ENCODE data around the gene CCL15.

The CCL15 gene, protein sequence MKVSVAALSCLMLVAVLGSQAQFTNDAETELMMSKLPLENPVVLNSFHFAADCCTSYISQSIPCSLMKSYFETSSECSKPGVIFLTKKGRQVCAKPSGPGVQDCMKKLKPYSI

DNA sequence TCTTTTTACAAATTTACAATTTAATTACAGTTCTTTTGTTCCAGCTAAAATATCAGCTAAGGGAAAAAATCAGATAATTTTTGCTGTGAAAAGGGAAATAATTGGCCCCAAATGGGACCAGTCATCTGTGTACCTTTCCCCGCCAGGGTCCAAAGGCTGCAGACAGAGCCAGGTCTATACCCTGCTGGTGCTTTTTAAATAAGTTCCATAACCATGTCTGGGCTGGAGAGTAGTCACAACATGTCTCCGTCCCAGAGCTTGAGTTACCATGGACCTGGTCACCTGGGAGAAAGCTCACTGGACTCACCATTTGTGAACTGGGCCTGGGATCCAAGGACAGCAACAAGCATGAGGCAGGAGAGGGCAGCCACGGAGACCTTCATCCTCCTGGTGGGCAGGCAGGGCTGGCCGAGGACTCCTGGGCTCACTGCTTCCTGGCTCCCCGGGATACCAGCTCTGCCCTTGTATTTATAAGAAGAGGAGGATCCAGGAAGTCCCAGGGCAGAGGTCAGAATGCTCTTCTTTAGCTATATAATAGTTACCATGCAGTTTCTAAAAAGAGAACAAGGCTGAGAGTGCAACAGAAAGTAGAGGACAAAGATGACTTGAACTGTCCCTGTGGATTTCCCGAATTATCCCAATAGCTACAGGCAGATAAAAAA lies at the start of gene CCL15:
CCL15 (minus strand) TSS at position 444 of the 662 bp plus-strand sequence; CDS start at position 383, 61 bp downstream.
- no peak within 1 kb of the TSS for H3K27ac ChIP-seq (ENCODE audit: low read length)
- no CpG with 5 or more reads among the region's 6 CpGs for WGBS (ENCODE audit: insufficient coverage, insufficient read length)

DNA sequence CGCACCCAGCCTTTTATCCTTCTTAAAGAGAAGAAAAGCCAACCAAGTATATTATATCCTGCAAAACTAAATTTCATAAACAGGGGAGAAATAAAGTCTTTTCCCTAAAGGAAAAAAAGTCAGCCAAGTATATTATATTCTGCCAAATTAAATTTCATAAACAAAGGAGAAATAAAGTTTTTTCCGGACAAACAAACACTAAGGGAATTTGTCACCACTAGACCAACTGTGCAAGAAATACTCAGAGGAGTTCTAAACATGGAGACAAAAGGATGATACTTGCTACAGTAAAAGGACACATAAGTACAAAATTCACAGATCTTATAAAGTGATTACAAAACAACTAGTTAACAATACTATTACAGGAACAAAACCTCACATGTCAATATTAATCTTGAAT lies 48.3 kb upstream of the CCL15 start:
- no CpG with 5 or more reads among the region's 2 CpGs for WGBS (ENCODE audit: insufficient coverage, insufficient read length)
- Histone ChIP-seq H3K27ac (ENCODE audit: low read length) (no peak overlapping the region), H3K4me3 (ENCODE audit: low read length) (no peak overlapping the region), H3K36me3 (ENCODE audit: control insufficient read depth, insufficient read depth, low read length) (no peaks in the 10 kb centered on the region), H3K27me3 (ENCODE audit: control insufficient read depth, insufficient read depth, low read length) (no peaks in the 10 kb centered on the region), H3K4me1 (ENCODE audit: control insufficient read depth, insufficient read depth, low read length) (no peaks in the 10 kb centered on the region), H3K9me3 (ENCODE audit: control insufficient read depth, insufficient read depth, low read length) (no peaks in the 10 kb centered on the region)
- no peak for DNase-seq (ENCODE audit: low read depth, low spot score)

More for the DNA sequence above, at the start of gene CCL15:
- Histone ChIP-seq H3K4me3 (ENCODE audit: low read length) (no peak within 1 kb of the TSS), H3K9me3 (ENCODE audit: control insufficient read depth, insufficient read depth, low read length) (no peaks in the 10 kb centered on the region), H3K36me3 (ENCODE audit: control insufficient read depth, insufficient read depth, low read length) (no peaks in the 10 kb centered on the region), H3K27me3 (ENCODE audit: control insufficient read depth, insufficient read depth, low read length) (no peaks in the 10 kb centered on the region), H3K4me1 (ENCODE audit: control insufficient read depth, insufficient read depth, low read length) (peaks cover 1% of the 10 kb centered on the region; the same call in 1 of the 2 replicates)
- DNase-seq (ENCODE audit: low read depth, low spot score) = no peak

DNA sequence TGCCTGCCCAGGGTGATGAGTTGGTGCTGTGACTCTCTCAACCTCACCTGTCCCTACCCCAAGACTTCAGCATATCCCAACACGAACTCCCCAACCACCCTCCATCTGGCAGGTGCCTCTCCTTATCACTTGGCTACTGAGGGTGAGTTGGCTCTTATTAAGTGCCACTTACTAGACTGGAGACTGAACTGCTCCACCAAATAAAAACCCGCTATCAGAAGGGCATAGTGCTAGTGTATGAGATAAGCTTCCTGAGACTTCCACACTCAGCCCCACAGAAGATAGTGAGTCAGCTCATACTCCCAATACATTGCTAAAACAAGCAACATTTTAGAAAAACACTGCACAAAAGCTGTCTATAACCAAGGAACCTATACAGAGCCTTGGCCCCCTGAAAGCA lies 46.7 kb upstream of the CCL15 start:
- Histone ChIP-seq H3K27ac (ENCODE audit: low read length) (no peak overlapping the region), H3K27me3 (ENCODE audit: control insufficient read depth, insufficient read depth, low read length) (no peaks in the 10 kb centered on the region), H3K4me3 (ENCODE audit: low read length) (no peak overlapping the region), H3K36me3 (ENCODE audit: control insufficient read depth, insufficient read depth, low read length) (no peaks in the 10 kb centered on the region), H3K9me3 (ENCODE audit: control insufficient read depth, insufficient read depth, low read length) (no peaks in the 10 kb centered on the region), H3K4me1 (ENCODE audit: control insufficient read depth, insufficient read depth, low read length) (no peaks in the 10 kb centered on the region)
- no CpG with 5 or more reads among the region's 2 CpGs for WGBS (ENCODE audit: insufficient coverage, insufficient read length)
- DNase-seq (ENCODE audit: low read depth, low spot score) = no peak

DNA sequence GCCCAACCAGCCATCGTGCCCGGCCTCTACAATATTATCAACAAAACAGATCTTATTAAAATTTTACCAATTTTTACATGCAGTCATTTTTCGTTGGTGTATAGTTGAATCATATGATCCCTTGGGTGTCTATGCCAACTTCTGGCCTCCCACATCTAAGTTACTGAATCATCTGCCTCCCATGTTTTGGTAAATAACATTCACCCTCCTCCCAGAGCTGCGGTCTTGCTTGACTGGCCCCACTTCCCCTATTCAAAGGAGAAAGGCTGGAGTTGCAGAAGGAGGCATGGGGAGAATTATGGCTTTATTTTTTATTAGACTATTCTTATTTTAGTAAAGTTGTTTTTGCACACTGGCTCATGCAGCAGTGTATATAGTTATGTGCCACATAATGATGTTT lies 34.9 kb upstream of the CCL15 start:
- H3K27ac ChIP-seq (ENCODE audit: low read length) = no peak overlapping the region
- H3K4me1 ChIP-seq (ENCODE audit: control insufficient read depth, insufficient read depth, low read length) = no peaks in the 10 kb centered on the region
- no peak for DNase-seq (ENCODE audit: low read depth, low spot score)
- no CpG with 5 or more reads among the region's 4 CpGs for WGBS (ENCODE audit: insufficient coverage, insufficient read length)
- no peaks in the 10 kb centered on the region for H3K9me3 ChIP-seq (ENCODE audit: control insufficient read depth, insufficient read depth, low read length)
- no peaks in the 10 kb centered on the region for H3K27me3 ChIP-seq (ENCODE audit: control insufficient read depth, insufficient read depth, low read length)
- H3K36me3 ChIP-seq (ENCODE audit: control insufficient read depth, insufficient read depth, low read length) = no peaks in the 10 kb centered on the region
- no peak overlapping the region for H3K4me3 ChIP-seq (ENCODE audit: low read length)

DNA sequence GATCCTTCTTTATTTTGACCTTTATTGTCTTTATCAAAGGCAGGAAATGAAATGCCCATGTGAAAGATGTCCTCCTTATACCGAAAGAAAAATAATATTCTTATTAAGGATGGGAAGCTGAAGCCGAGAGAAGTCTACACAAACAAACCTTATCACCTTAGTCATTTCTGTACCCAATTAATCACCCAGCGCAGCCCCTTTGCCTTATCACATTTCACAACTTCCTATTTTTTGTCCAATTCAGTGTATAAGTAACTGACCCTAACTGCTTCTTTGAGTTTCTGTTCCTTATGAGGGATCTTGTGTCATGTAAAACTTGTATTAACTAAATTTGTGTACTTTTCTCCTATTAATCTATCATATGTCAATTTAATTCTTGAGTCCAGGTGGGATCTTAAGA lies 32.8 kb upstream of the CCL15 start:
- Histone ChIP-seq H3K9me3 (ENCODE audit: control insufficient read depth, insufficient read depth, low read length) (no peaks in the 10 kb centered on the region), H3K4me3 (ENCODE audit: low read length) (no peak overlapping the region), H3K36me3 (ENCODE audit: control insufficient read depth, insufficient read depth, low read length) (no peaks in the 10 kb centered on the region), H3K4me1 (ENCODE audit: control insufficient read depth, insufficient read depth, low read length) (no peaks in the 10 kb centered on the region), H3K27ac (ENCODE audit: low read length) (no peak overlapping the region), H3K27me3 (ENCODE audit: control insufficient read depth, insufficient read depth, low read length) (no peaks in the 10 kb centered on the region)
- DNase-seq (ENCODE audit: low read depth, low spot score) = no peak
- no CpG with 5 or more reads among the region's 3 CpGs for WGBS (ENCODE audit: insufficient coverage, insufficient read length)

DNA sequence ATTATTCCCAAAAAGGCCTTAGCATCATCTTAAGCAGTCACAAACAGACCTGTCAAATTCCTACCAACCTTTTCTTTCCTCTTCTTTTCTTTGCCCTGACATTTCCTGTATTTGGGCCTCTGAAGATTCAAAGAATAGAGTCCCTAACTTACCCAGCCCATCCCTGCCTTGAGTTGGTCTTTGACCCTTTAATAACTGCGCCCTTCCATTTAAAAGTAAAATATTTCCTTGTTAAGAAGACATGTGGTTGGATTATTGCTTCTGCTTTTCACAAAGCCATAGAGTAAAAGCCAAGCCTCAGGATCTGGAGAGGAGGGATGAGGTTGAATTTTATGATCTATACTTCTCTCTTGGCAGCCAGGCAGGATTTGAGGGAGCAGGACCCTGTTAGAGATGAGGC lies 29.6 kb upstream of the CCL15 start:
- H3K27me3 ChIP-seq (ENCODE audit: control insufficient read depth, insufficient read depth, low read length) = no peaks in the 10 kb centered on the region
- no peaks in the 10 kb centered on the region for H3K36me3 ChIP-seq (ENCODE audit: control insufficient read depth, insufficient read depth, low read length)
- H3K4me3 ChIP-seq (ENCODE audit: low read length) = no peak overlapping the region
- H3K4me1 ChIP-seq (ENCODE audit: control insufficient read depth, insufficient read depth, low read length) = no peaks in the 10 kb centered on the region
- H3K9me3 ChIP-seq (ENCODE audit: control insufficient read depth, insufficient read depth, low read length) = no peaks in the 10 kb centered on the region
- no peak for DNase-seq (ENCODE audit: low read depth, low spot score)
- no peak overlapping the region for H3K27ac ChIP-seq (ENCODE audit: low read length)
- WGBS (ENCODE audit: insufficient coverage, insufficient read length) = no CpG with 5 or more reads among the region's 1 CpG

DNA sequence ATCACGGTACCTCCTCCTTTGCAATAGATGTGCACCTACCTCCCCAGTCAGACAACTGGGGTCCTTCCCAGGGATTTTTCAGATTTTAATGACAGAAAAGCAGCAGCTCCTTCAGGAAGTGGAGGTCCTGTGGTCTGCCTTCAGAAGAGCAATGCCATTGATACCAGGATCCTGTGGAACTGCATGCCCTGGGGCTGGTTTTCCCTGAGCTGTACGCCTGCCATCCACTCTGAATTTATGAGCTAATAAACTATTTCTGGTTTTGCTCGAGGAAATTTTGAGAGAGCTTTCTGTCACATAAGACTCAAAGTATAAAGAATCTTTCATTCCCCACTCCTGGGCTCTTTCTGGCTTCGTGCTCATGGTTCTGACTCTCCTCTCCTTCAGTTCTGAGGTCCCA lies 26.4 kb upstream of the CCL15 start:
- DNase-seq (ENCODE audit: low read depth, low spot score) = no peak
- Histone ChIP-seq H3K4me1 (ENCODE audit: control insufficient read depth, insufficient read depth, low read length) (no peaks in the 10 kb centered on the region), H3K27ac (ENCODE audit: low read length) (no peak overlapping the region), H3K27me3 (ENCODE audit: control insufficient read depth, insufficient read depth, low read length) (no peaks in the 10 kb centered on the region), H3K9me3 (ENCODE audit: control insufficient read depth, insufficient read depth, low read length) (no peaks in the 10 kb centered on the region), H3K4me3 (ENCODE audit: low read length) (no peak overlapping the region), H3K36me3 (ENCODE audit: control insufficient read depth, insufficient read depth, low read length) (no peaks in the 10 kb centered on the region)
- WGBS (ENCODE audit: insufficient coverage, insufficient read length) = no CpG with 5 or more reads among the region's 4 CpGs

DNA sequence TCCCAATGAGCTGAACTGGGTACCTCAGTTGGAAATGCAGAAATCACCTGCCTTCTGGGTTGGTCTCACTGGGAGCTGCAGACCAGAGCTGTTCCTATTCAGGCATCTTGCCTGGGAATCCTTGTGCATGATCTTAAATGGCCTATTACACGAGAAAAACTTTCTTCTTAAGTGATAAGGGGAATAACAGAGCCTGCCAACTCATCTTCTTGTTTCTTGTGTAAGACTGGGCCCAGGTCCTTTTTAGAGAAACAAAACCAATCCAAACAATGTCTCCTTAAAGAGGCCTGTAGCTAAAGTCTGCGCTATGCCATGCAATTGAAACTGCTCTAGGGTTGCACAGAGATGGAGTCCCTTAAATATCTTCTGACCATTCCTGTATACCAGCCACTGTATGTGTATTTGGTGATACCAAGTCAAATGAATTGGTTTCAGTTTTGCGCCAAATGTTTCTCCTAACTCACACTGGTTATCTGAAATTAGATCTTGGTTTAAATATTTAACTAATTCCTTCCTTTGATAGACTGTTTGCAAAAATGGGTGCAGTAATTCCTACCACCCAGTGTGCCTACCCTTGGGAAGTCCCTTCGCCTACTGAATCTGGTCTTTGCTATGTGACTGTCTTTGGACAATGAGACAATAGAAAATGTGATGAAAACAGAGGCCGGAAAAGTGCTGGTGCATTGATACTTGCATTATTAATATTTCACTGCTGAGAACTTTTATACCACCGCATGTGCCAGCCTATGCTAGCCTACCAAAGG lies 22.9 kb upstream of the CCL15 start:
- Histone ChIP-seq H3K27me3 (ENCODE audit: control insufficient read depth, insufficient read depth, low read length) (no peaks in the 10 kb centered on the region), H3K36me3 (ENCODE audit: control insufficient read depth, insufficient read depth, low read length) (no peaks in the 10 kb centered on the region), H3K4me1 (ENCODE audit: control insufficient read depth, insufficient read depth, low read length) (no peaks in the 10 kb centered on the region), H3K4me3 (ENCODE audit: low read length) (no peak overlapping the region), H3K27ac (ENCODE audit: low read length) (no peak overlapping the region), H3K9me3 (ENCODE audit: control insufficient read depth, insufficient read depth, low read length) (no peaks in the 10 kb centered on the region)
- DNase-seq (ENCODE audit: low read depth, low spot score) = no peak
- WGBS (ENCODE audit: insufficient coverage, insufficient read length) = no CpG with 5 or more reads among the region's 6 CpGs

DNA sequence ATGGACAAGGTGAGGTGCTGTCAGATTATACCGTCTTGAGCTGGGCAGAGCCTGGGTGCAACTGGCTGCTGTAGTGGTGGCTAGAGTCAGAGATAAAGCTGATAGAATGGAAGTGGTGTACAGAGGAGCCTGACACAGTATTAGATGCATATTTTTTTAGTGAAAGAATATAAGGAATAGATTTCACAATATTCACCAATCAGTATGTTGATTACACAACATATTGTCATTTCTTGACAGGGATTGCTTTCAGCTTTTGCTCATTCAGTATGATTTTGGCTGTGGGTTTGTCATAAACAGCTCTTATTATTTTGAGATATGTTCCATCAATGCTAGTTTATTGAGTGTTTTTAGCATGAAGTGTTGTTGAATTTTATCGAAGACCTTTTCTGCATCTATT lies 18.1 kb upstream of the CCL15 start:
- Histone ChIP-seq H3K36me3 (ENCODE audit: control insufficient read depth, insufficient read depth, low read length) (no peaks in the 10 kb centered on the region), H3K4me3 (ENCODE audit: low read length) (no peak overlapping the region), H3K4me1 (ENCODE audit: control insufficient read depth, insufficient read depth, low read length) (no peaks in the 10 kb centered on the region), H3K9me3 (ENCODE audit: control insufficient read depth, insufficient read depth, low read length) (no peaks in the 10 kb centered on the region), H3K27ac (ENCODE audit: low read length) (no peak overlapping the region), H3K27me3 (ENCODE audit: control insufficient read depth, insufficient read depth, low read length) (no peaks in the 10 kb centered on the region)
- WGBS (ENCODE audit: insufficient coverage, insufficient read length) = no CpG with 5 or more reads among the region's 2 CpGs
- DNase-seq (ENCODE audit: low read depth, low spot score) = no peak

DNA sequence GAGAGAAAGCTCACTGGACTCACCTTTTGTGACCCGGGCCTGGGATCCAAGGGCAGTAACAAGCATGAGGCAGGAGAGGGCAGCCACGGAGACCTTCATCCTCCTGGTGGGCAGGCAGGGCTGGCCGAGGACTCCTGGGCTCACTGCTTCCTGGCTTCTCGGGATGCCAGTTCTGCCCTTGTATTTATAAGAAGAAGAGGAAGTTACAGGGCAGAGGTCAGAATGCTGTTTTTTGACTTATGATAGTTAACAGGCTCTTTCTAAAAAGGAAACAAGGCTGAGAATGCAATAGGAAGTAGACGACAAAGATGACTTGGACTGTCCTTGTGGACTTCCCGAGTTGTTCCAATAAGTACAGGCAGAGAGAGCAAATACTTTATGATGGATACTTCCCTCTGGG lies 16.4 kb upstream of the CCL15 start, which contains the start of gene CCL23:
CCL23 (minus strand) TSS at position 174 of the 400 bp plus-strand sequence; CDS start at position 99, 75 bp downstream.
- no peak for DNase-seq (ENCODE audit: low read depth, low spot score)
- no peaks in the 10 kb centered on the region for H3K9me3 ChIP-seq (ENCODE audit: control insufficient read depth, insufficient read depth, low read length)
- H3K4me1 ChIP-seq (ENCODE audit: control insufficient read depth, insufficient read depth, low read length) = no peaks in the 10 kb centered on the region
- H3K27me3 ChIP-seq (ENCODE audit: control insufficient read depth, insufficient read depth, low read length) = no peaks in the 10 kb centered on the region
- H3K36me3 ChIP-seq (ENCODE audit: control insufficient read depth, insufficient read depth, low read length) = no peaks in the 10 kb centered on the region
- WGBS (ENCODE audit: insufficient coverage, insufficient read length) = no CpG with 5 or more reads among the region's 6 CpGs
- H3K27ac ChIP-seq (ENCODE audit: low read length) = no peak within 1 kb of the TSS
- H3K4me3 ChIP-seq (ENCODE audit: low read length) = no peak within 1 kb of the TSS
